ENCODE measurements around the gene MLST8.
"Not testable (repeated sequence)": the region's sequence is repeated elsewhere in the genome, so short reads cannot be mapped to it uniquely, and the experiment has no call there.

MLST8 gene

DNA sequence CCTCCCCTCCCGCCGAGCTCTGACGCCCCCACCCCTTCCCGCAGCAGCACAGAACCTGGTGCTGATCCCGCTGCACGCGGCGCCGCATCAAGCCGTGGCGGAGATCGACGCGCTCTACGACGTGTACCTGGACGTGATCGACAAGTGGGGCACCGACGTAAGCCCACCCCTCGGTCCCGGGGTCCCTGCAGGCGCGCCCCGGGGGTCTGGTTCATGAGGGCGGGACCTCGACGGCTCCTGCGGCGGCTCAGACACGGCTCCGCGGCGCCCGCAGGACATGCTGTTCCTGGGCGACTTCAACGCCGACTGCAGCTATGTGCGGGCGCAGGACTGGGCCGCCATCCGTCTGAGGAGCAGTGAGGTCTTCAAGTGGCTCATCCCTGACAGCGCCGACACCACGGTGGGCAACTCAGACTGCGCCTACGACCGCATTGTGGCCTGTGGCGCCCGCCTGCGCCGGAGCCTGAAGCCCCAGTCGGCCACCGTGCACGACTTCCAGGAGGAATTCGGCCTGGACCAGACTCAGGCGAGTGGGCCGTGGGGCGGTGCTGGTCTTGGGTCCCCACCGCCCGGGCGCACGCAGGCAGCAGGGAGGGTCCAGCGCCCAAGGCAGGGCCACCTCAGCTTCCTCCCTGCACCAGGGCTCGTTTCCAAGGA, 32.4 kb downstream of the MLST8 start:
- no peak for TF ChIP-seq CTCF (IDR thresholded peaks at IDR 0.05; ENCODE audit: low read depth, low read length)
- H3K4me3 ChIP-seq (ENCODE audit: low read depth, low read length): no peak overlapping the region
- no peak for DNase-seq (ENCODE audit: low read depth, low spot score)
- in situ Hi-C loops (cut with HindIII; ENCODE audit: low sequenced_read_pairs): no loop called here

DNA sequence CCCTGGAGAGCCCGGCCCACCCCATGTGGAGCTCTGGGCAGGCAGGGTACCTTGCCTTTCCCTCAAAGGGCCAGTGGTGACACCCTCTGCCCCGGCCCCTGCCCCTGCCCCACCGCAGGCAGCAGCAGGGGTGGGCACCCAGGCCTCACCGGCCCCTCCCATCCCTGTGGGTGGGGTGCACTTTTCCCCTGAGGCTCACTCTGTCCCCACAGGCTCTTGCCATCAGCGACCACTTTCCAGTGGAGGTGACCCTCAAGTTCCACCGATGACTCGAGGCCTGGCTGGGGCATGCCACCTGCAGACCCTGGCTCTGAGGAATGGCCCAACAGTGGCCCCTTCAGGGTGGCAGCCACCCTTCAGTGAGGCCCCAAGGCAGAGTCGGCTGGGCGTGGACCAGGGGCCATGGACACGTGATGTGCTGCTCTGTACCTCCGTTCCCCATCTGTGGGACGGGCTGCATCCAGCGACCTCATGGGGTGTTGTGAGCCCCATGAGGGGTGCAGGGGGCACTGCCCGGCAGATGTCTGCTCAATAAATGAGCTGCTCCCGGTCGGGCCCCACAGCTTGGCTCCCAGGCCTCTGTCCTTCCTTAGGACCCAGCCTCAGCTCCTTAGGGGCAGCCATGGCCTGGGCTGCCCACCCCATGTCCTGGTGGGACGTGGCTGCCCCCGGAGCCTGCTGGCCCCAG, 33.0 kb downstream of the MLST8 start:
- TF ChIP-seq CTCF (IDR thresholded peaks at IDR 0.05; ENCODE audit: low read depth, low read length): no peak
- no peak overlapping the region for H3K4me3 ChIP-seq (ENCODE audit: low read depth, low read length)
- DNase-seq (ENCODE audit: low read depth, low spot score): no peak
- in situ Hi-C loops (cut with HindIII; ENCODE audit: low sequenced_read_pairs): no loop called here

DNA sequence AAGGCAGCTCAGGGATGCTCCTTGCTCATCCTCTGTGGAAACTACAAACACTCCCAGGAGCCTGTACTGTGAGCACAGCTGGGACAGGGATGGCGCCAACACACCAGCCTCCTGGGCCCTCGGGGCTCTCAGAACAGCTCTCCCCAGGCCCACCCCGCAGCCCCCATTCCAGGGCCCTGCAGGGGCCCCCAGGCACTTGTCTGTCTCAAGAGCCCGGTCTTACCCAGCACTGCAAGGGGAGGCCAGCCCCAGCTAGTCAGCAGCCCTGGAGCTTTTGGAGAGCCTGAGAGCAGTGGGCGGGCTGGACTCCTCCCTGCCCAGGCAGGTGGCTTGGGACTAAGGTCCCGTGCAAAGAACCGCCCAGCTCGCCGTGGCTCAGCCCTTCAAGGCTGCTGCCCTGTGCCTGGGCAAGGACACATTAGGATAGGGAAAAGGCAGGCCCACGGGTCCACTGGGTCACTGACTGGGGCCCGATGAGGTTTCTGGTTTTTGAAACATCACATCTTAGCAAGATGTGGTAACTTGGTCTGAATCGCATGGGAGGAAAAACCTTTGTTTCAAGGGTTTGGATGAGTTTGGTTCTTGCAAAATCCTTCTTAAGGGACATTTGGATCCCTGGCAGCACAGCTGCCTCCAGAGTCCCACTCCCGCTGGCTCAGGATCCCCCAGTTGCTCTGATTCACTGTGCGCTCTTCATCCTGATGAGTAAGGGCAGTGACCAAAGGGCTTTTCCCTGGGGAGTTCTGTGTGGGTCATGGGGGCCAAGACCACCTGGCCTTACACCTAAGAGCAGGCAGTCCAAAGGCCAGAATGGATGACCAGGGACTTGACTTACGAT, 33.8 kb downstream of the MLST8 start:
- no peak overlapping the region for H3K4me3 ChIP-seq (ENCODE audit: low read depth, low read length)
- DNase-seq (ENCODE audit: low read depth, low spot score): no peak
- in situ Hi-C loops (cut with HindIII; ENCODE audit: low sequenced_read_pairs): no loop called here
- TF ChIP-seq CTCF (IDR thresholded peaks at IDR 0.05; ENCODE audit: low read depth, low read length): no peak

- H3K4me3 ChIP-seq (ENCODE audit: low read depth, low read length); DNase-seq (ENCODE audit: low read depth, low spot score); in situ Hi-C loops (cut with HindIII; ENCODE audit: low sequenced_read_pairs): not testable (repeated sequence)
Observed at GRCh38 chr16:2240331-2240730, 35.1 kb downstream of the MLST8 start.

- H3K4me3 ChIP-seq (ENCODE audit: low read depth, low read length): no peak overlapping the region
- no peak for DNase-seq (ENCODE audit: low read depth, low spot score)
- in situ Hi-C loops (cut with HindIII; ENCODE audit: low sequenced_read_pairs): no loop called here
- TF ChIP-seq CTCF (IDR thresholded peaks at IDR 0.05; ENCODE audit: low read depth, low read length): no peak
Observed at GRCh38 chr16:2242598-2242997, 37.3 kb downstream of the MLST8 start.

GRCh38 chr16:2243031-2243528, 37.8 kb downstream of the MLST8 start:
- in situ Hi-C loops (cut with HindIII; ENCODE audit: low sequenced_read_pairs): no loop called here
- DNase-seq (ENCODE audit: low read depth, low spot score): no peak
- H3K4me3 ChIP-seq (ENCODE audit: low read depth, low read length): no peak overlapping the region
- no peak for TF ChIP-seq CTCF (IDR thresholded peaks at IDR 0.05; ENCODE audit: low read depth, low read length)

Data from astrocyte of the spinal cord (primary cell).